ENCODE measurements around the gene SRF. TPM values are rescaled to one million over a fixed set of nuclear protein-coding genes. Genes with fewer than 3 reads are reported as not detected.
A peak's percentile ranks its signal among the peaks of the same experiment; 100 is the strongest.

The SRF gene
- total RNA-seq, 1 donor from 2014 or later: 35.5 TPM

DNA sequence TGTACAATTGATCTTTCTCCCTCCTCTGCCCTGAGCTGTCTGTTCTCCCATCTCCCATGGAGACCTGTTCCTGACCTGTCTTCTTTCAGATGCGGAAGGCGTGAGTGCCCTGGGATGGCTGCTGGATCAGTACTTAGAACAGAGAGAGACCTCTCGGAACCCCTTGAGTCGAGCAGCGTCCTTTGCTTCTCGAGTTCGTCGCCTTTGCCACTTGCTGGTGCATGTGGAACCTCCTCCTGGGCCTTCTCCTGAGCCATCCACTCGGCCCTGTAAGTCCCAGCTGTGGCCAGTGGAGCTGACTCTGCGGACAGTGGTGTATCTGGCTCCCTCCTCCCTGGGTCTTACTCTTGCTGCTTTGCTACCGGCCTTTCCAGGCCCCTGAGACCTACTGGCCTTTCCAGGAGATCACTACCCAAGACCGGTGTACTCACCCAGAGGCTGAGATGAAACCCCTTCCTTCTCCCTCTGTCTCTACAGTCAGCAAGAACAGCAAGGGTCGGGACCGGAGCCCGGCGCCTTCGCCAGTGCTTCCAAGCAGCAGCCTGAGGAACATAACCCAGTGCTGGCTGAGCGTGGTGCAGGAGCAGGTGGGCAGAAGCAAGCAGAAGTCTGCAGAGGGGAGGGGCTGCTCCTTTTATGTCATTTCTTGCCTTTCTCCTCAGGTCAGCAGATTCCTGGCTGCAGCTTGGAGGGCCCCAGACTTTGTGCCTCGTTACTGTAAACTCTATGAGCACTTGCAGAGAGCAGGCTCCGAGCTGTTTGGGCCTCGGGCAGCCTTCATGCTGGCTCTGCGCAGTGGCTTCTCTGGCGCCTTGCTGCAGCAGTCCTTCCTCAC lies 33.4 kb downstream of the SRF start:
- TF ChIP-seq, protein P1, sequence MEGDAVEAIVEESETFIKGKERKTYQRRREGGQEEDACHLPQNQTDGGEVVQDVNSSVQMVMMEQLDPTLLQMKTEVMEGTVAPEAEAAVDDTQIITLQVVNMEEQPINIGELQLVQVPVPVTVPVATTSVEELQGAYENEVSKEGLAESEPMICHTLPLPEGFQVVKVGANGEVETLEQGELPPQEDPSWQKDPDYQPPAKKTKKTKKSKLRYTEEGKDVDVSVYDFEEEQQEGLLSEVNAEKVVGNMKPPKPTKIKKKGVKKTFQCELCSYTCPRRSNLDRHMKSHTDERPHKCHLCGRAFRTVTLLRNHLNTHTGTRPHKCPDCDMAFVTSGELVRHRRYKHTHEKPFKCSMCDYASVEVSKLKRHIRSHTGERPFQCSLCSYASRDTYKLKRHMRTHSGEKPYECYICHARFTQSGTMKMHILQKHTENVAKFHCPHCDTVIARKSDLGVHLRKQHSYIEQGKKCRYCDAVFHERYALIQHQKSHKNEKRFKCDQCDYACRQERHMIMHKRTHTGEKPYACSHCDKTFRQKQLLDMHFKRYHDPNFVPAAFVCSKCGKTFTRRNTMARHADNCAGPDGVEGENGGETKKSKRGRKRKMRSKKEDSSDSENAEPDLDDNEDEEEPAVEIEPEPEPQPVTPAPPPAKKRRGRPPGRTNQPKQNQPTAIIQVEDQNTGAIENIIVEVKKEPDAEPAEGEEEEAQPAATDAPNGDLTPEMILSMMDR (IDR thresholded peaks at IDR 0.05; ENCODE audit: insufficient read depth, low read length, poor library complexity, severe bottlenecking): no peak
- DNase-seq (ENCODE audit: low read depth): no peak
- no peak overlapping the region for H3K4me3 ChIP-seq (ENCODE audit: low read depth, low read length)
- H3K27me3 ChIP-seq (ENCODE audit: control insufficient read depth, insufficient read depth, low read length): no peaks in the 10 kb centered on the region
- H3K36me3 ChIP-seq (ENCODE audit: control insufficient read depth, insufficient read depth, low read length): peaks cover 1% of the 10 kb centered on the region

DNA sequence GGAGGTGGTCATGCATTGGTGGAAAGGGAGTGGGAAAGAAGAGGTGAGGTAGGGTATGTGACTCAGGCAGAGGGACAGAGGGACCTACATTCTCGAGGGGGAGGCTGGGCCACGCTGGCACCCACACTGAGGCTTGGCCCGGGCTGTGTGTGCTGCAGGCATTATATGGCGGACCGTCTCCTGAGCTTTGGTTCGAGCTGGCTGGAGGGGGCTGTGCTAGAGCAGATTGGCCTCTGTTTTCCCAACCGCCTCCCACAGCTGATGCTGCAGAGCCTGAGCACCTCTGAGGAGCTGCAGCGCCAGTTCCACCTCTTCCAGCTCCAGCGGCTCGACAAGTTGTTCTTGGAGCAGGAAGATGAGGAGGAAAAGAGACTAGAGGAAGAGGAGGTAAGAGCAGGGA lies 34.8 kb downstream of the SRF start:
- peaks cover 1% of the 10 kb centered on the region for H3K36me3 ChIP-seq (ENCODE audit: control insufficient read depth, insufficient read depth, low read length)
- H3K27me3 ChIP-seq (ENCODE audit: control insufficient read depth, insufficient read depth, low read length): no peaks in the 10 kb centered on the region
- TF ChIP-seq, protein P1 (IDR thresholded peaks at IDR 0.05; ENCODE audit: insufficient read depth, low read length, poor library complexity, severe bottlenecking): no peak
- no peak for DNase-seq (ENCODE audit: low read depth)
- no peak overlapping the region for H3K4me3 ChIP-seq (ENCODE audit: low read depth, low read length)

DNA sequence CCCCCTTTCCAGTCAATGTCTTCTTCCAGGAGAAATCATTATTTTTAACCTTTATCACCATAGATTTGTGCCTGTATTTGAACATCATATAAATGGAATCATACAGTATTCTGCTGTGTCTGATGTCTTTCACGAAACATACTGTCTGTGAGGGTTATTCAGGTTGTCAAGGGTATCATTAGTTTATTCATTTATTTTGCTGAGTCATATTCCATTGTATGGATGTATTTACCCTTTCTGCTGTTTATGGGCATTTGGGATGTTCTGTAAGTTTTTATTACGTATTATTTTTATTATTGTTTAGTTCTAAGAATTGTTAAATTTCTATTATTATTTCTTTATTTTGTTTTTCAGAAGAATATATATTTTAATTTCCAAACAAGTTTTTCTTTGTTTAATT lies 36.2 kb downstream of the SRF start:
- DNase-seq (ENCODE audit: low read depth): no peak
- Histone ChIP-seq H3K4me3 (ENCODE audit: low read depth, low read length) (no peak overlapping the region), H3K36me3 (ENCODE audit: control insufficient read depth, insufficient read depth, low read length) (peaks cover 1% of the 10 kb centered on the region), H3K27me3 (ENCODE audit: control insufficient read depth, insufficient read depth, low read length) (no peaks in the 10 kb centered on the region)
- TF ChIP-seq, protein P1 (IDR thresholded peaks at IDR 0.05; ENCODE audit: insufficient read depth, low read length, poor library complexity, severe bottlenecking): no peak

DNA sequence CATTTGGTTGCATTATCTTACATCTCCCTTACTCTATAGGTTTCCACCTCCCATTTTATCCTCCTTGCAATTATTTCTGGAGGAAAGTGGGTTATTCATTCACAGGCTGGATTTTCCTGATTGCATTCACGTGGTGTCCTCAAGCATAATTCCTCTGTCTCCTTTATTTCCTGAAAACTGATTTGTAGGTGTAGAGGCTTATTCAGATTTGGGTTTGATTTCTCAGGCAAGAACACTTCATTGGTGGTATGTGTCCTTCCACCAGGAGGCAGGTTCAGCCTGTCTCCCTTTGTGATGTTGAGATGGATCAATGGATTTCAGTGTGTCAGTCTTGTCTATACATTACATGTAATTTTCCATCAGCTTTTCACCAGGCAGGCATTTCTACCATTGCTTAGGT lies 40.9 kb downstream of the SRF start:
- TF ChIP-seq, protein P1 (IDR thresholded peaks at IDR 0.05; ENCODE audit: insufficient read depth, low read length, poor library complexity, severe bottlenecking): peak; percentile 33
- Histone ChIP-seq H3K27me3 (ENCODE audit: control insufficient read depth, insufficient read depth, low read length) (no peaks in the 10 kb centered on the region), H3K36me3 (ENCODE audit: control insufficient read depth, insufficient read depth, low read length) (peaks cover 3% of the 10 kb centered on the region), H3K4me3 (ENCODE audit: low read depth, low read length) (no peak overlapping the region)
- no peak for DNase-seq (ENCODE audit: low read depth)

DNA sequence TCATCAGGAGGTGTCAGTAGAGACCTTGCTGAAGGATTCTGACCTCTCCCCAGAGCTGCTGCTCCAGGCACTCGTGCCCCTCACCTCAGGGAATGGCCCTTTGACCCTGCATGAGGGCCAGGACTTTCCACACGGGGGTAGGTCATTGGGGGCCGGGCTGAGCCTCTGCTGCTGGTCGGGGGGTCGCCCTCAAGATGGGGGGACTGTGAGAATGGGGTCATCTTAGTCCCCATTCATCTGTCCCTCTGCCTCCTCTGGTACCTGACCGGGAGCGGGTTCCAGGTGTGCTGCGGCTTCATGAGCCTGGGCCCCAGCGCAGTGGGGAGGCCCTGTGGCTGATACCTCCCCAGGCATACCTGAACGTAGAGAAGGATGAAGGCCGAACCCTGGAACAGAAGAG lies 42.4 kb downstream of the SRF start:
- peaks cover 3% of the 10 kb centered on the region for H3K36me3 ChIP-seq (ENCODE audit: control insufficient read depth, insufficient read depth, low read length)

More for the DNA sequence above, 42.4 kb downstream of the SRF start:
- no peak for DNase-seq (ENCODE audit: low read depth)
- TF ChIP-seq, protein P1 (IDR thresholded peaks at IDR 0.05; ENCODE audit: insufficient read depth, low read length, poor library complexity, severe bottlenecking): no peak
- Histone ChIP-seq H3K27me3 (ENCODE audit: control insufficient read depth, insufficient read depth, low read length) (no peaks in the 10 kb centered on the region), H3K4me3 (ENCODE audit: low read depth, low read length) (no peak overlapping the region)
